Fibroblast of the aortic adventitia (primary cell): Measurements from ENCODE around the gene SPOCK3. TPM values are rescaled to one million over a fixed set of nuclear protein-coding genes. Genes with fewer than 3 reads are reported as not detected.
"Not testable (repeated sequence)": the region's sequence is repeated elsewhere in the genome, so short reads cannot be mapped to it uniquely, and the experiment has no call there.

ENCODE experiments used
- DNase-seq: peaks from one replicate; pipeline ENCODE4 v3.0.0-alpha.2; 2010; ENCODE audit warnings: low read depth
- H3K4me3 ChIP-seq: 2 replicates; pipeline ENCODE4 v1.5.1; 2011; ENCODE audit warnings: low read depth, mild to moderate bottlenecking, control low read depth, low read length, moderate library complexity
- small RNA-seq: library from RNA; depleted of rRNA; stranded (forward); fragments of <200 nt; gene quantifications from one replicate; pipeline ENCODE3, GENCODE V24; 2012
- total RNA-seq: library from RNA; depleted of rRNA; stranded (reverse); fragments of >200 nt; gene quantifications from 2 replicates; pipeline ENCODE4 v1.2.3, GENCODE V29; 2012; ENCODE audit warnings: low replicate concordance
- TF ChIP-seq, protein P1 (sequence below): IDR thresholded peaks from 2 replicates; pipeline ENCODE4 v1.5.1; 2011; ENCODE audit warnings: mild to moderate bottlenecking, low read length, control low read depth, inconsistent platforms; ENCODE audit not compliant: insufficient read depth

SPOCK3 gene
- total RNA-seq, 1 donor = 7.2 TPM

DNA sequence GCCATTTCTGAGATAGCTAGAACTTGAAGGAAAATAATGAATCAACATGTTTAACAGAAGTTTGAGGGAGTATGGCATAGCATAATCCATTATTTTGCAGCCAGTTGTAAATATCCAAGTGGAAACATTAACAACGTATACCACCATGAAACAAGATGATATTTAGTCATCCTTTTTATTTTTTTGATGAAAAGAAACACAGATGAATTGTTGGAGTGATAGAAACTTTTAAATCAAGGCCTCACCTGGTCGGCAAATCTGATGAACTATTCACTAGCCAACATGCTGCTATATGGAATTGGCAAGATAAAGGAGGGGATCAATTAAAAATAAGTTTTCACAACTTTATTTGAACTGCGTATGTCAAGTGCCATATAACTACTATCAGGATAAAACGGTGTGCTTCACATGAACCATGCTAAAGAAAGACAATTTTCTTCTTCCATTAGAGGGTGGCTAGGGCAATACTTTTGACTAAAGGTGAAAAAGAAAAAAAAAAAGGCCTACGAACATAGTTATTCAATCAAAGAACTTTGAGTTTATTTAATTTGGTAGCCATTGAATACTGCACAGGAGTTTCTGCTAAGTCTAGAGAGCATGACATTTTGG is 510.7 kb downstream of the SPOCK3 start:
- no peak for DNase-seq
- TF ChIP-seq, protein P1, sequence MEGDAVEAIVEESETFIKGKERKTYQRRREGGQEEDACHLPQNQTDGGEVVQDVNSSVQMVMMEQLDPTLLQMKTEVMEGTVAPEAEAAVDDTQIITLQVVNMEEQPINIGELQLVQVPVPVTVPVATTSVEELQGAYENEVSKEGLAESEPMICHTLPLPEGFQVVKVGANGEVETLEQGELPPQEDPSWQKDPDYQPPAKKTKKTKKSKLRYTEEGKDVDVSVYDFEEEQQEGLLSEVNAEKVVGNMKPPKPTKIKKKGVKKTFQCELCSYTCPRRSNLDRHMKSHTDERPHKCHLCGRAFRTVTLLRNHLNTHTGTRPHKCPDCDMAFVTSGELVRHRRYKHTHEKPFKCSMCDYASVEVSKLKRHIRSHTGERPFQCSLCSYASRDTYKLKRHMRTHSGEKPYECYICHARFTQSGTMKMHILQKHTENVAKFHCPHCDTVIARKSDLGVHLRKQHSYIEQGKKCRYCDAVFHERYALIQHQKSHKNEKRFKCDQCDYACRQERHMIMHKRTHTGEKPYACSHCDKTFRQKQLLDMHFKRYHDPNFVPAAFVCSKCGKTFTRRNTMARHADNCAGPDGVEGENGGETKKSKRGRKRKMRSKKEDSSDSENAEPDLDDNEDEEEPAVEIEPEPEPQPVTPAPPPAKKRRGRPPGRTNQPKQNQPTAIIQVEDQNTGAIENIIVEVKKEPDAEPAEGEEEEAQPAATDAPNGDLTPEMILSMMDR = no peak
- no peak overlapping the region for H3K4me3 ChIP-seq

DNA sequence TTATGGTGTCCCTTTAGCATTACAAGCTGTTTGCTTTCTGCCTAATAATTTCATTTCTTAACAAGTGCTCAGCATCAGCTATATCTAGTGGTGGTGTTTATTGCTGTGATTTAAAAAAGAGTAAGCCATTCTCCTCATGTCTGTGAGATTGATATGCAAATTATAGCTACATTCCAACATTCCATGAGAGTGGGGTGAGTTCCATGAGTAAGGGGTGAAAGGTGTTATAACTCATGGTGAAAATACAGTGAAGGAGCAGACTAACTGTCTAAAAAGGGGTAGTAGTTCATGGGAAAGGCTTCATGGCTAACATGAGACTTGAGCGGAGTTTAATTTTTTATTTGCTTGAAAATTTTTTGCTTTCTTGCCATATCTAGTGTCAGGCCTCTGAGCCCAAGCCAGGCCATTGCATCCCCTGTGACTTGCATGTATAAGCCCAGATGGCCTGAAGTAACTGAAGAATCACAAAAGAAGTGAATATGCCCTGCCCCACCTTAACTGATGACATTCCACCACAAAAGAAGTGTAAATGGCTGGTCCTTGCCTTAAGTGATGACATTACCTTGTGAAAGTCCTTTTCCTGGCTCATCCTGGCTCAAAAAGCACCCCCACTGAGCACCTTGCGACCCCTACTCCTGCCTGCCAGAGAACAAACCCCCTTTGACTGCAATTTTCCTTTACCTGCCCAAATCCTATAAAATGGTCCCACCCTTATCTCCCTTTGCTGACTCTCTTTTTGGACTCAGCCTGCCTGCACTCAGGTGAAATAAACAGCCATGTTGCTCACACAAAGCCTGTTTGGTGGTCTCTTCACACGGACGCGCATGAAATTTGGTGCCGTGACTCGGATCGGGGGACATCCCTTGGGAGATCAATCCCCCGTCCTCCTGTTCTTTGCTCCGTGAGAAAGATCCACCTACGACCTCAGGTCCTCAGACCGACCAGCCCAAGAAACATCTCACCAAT is 518.3 kb downstream of the SPOCK3 start:
- not testable (repeated sequence) for DNase-seq, H3K4me3 ChIP-seq

GRCh38 chr4:166700592-166700991 is 533.7 kb downstream of the SPOCK3 start:
- no peak overlapping the region for H3K4me3 ChIP-seq
- no peak for DNase-seq
- TF ChIP-seq, protein P1 = no peak

DNA sequence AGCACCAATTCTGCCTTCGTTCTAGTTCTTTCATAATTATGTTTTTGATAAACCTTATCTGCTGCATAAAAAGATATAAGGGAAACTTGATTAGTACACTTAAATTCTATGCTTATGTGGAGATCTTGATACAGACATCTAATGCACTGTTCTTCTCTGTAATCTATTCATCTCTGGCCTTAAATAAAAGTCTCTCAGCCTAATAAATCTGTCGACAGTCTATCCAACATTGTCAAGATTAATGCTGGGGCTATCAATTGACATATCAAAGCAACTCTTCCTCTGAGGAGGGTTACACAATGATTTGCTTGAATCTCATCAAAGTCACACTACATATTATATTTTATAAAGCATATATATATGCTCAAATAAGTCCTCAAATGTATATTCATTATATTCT is 545.5 kb downstream of the SPOCK3 start:
- no peak overlapping the region for H3K4me3 ChIP-seq
- no peak for DNase-seq
- TF ChIP-seq, protein P1 = no peak

- no peak for DNase-seq
- TF ChIP-seq, protein P1 = no peak
- H3K4me3 ChIP-seq = no peak overlapping the region
Measured at GRCh38 chr4:166687828-166688227, 546.5 kb downstream of the SPOCK3 start.

Small RNA genes within 50 kb of the gene (small RNA-seq; reads per million reads assigned to genes)
- gene RNA5SP171 = not detected
